Erythroblast (primary cell): ENCODE data around the gene WTAP.

Experiments
- GATA1 ChIP-seq: IDR thresholded peaks from 2 replicates; pipeline ENCODE4 v1.6.1; 2011; ENCODE audit warnings: low read depth, mild to moderate bottlenecking, control low read depth, low read length, moderate library complexity
- POLR2A ChIP-seq: IDR thresholded peaks from 2 replicates; pipeline ENCODE4 v1.6.1; 2011; ENCODE audit warnings: mild to moderate bottlenecking, low read length

DNA sequence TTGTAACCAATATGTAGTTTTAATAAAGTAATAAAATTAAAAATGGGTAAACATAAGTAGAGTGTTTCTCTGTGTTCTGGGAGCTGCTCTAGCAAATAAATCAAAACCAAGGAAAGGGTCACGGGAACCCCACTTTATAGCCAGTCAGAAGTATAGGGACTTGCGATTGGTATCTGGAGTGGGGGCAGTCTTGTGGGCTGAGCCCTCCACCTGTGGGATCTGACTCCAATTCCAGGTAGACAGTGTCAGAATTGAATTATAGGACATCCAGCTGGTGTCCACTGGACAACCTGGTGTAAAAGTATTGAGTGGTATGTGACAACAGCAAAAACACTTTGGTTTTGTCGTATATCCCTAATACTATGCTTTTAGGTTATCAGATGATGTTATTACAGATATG is 48.7 kb upstream of the WTAP start:
- TF ChIP-seq POLR2A: no peak
- no peak for TF ChIP-seq GATA1
